ENCODE results near the gene COL6A1. TPM values are rescaled to one million over a fixed set of nuclear protein-coding genes. Genes with fewer than 3 reads are reported as not detected.

COL6A1 gene
- total RNA-seq, 1 donor from 2014 or later, result 154 TPM

DNA sequence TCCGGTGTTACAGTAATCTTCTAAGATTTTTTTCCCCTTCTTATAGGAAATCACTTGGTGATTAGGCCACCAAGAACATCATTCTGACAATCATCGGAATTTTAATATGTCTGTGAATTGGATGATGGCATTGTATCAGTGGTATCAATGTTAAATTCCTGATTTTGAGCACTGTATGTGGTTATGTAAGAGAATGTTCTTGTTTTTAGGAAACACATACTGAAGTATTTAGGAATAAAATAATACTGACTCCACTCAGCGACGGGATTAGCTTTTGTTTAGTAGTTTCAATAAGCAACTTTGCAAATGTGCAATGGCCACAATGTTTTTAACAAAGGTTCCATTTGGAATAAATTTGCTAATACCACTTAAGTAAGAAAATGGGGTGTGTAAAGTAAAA is 30.6 kb downstream of the COL6A1 start:
- no peak overlapping the region for H3K4me3 ChIP-seq
- TF ChIP-seq, protein P1, sequence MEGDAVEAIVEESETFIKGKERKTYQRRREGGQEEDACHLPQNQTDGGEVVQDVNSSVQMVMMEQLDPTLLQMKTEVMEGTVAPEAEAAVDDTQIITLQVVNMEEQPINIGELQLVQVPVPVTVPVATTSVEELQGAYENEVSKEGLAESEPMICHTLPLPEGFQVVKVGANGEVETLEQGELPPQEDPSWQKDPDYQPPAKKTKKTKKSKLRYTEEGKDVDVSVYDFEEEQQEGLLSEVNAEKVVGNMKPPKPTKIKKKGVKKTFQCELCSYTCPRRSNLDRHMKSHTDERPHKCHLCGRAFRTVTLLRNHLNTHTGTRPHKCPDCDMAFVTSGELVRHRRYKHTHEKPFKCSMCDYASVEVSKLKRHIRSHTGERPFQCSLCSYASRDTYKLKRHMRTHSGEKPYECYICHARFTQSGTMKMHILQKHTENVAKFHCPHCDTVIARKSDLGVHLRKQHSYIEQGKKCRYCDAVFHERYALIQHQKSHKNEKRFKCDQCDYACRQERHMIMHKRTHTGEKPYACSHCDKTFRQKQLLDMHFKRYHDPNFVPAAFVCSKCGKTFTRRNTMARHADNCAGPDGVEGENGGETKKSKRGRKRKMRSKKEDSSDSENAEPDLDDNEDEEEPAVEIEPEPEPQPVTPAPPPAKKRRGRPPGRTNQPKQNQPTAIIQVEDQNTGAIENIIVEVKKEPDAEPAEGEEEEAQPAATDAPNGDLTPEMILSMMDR (IDR thresholded peaks at IDR 0.05; ENCODE audit: borderline replicate concordance), result no peak
- H3K4me1 ChIP-seq, result no peaks in the 10 kb centered on the region
- intact Hi-C loops (cut with micrococcal nuclease), result no loop called here
- no peaks in the 10 kb centered on the region for H3K27me3 ChIP-seq (ENCODE audit: low read depth)
- H3K36me3 ChIP-seq, result no peaks in the 10 kb centered on the region
- H3K9me3 ChIP-seq (replicated peaks), result no peaks in the 10 kb centered on the region
- no peak for DNase-seq
- H3K27ac ChIP-seq (replicated peaks), result no peak overlapping the region

DNA sequence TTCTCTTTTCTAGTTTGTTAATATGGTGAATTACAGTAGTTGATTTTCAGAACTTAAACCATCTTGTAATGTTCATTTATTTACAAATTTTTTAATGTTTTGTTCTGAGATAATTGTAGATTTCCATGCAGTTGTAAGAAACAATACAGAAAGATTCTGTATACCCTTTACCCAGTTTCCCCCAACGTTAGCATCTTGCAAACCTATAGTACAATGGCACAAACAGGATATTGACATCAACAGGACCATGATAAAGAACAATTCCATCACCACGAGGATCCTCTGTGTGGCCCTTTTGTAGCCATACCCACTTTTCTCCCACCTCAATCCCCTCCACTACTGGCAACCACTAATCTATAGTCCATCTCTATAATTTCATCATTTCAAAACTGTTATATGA is 33.3 kb downstream of the COL6A1 start:
- Histone ChIP-seq H3K4me1 (no peaks in the 10 kb centered on the region), H3K4me3 (no peak overlapping the region), H3K27me3 (ENCODE audit: low read depth) (no peaks in the 10 kb centered on the region), H3K36me3 (no peaks in the 10 kb centered on the region), H3K27ac (replicated peaks) (no peak overlapping the region), H3K9me3 (replicated peaks) (no peaks in the 10 kb centered on the region)
- no peak for DNase-seq
- intact Hi-C loops (cut with micrococcal nuclease), result no loop called here
- TF ChIP-seq, protein P1 (IDR thresholded peaks at IDR 0.05; ENCODE audit: borderline replicate concordance), result no peak

DNA sequence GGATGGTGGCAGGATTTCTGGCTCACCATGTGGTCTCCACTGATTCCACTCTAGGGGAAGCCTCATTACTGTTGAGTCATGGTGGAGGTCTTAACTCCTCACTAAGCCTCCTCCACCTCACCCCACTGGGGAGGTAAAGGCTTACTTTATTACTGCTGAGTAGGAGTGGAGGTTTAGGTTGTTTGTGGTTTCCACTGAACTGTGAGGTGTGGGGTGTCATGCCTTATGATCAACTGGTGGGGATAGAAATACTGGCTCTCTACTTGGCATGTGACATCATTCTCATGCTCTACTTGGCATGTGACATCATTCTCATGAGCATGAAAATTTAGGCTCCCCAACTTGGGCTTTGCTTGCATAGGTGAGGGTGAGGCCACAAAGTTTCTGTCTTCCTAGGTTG is 35.6 kb downstream of the COL6A1 start:
- no peak for DNase-seq
- no peaks in the 10 kb centered on the region for H3K9me3 ChIP-seq (replicated peaks)
- TF ChIP-seq, protein P1 (IDR thresholded peaks at IDR 0.05; ENCODE audit: borderline replicate concordance), result no peak
- no peak overlapping the region for H3K27ac ChIP-seq (replicated peaks)
- intact Hi-C loops (cut with micrococcal nuclease), result no loop called here
- no peaks in the 10 kb centered on the region for H3K4me1 ChIP-seq
- no peaks in the 10 kb centered on the region for H3K27me3 ChIP-seq (ENCODE audit: low read depth)
- no peak overlapping the region for H3K4me3 ChIP-seq
- no peaks in the 10 kb centered on the region for H3K36me3 ChIP-seq

DNA sequence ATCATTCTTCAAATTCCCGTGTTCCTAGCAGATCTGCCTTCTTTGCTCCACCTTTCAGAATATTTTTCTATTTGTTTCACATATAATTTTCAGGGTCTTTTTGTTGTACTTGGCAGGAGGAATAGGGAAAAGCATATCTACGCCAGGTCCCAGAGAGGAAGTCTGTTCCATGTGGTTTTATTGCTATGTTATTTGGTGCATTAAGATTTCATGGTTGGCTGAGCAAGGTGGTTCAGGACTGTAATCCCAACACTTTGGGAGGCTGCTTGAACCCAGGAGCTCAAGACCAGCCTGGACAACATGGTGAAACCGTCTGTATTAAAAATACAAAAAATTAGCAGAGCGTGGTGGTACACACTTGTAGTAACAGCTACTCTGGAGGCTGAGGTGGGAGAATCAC is 36.1 kb downstream of the COL6A1 start:
- TF ChIP-seq, protein P1 (IDR thresholded peaks at IDR 0.05; ENCODE audit: borderline replicate concordance), result no peak
- intact Hi-C loops (cut with micrococcal nuclease), result no loop called here

DNA sequence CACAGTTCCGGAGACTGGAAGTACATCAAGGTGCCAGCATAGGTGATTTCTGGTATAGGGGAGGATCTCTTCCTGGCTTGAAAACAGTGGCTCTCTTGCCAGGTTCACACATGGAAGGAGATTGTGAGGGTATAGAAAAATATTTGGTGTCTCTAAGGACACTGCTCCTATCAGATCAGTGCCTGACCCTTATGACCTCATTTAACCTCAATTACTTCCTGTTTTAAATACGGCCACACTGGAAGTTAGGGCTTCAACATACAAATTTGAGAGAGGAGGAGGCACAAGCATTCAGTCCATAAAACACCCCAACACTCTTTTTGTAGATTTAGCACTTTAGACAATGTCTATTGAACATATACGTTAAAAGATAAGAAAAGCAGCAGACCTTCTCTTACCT is 37.0 kb downstream of the COL6A1 start:
- Histone ChIP-seq H3K4me1 (no peaks in the 10 kb centered on the region), H3K36me3 (no peaks in the 10 kb centered on the region), H3K27me3 (ENCODE audit: low read depth) (no peaks in the 10 kb centered on the region), H3K9me3 (replicated peaks) (no peaks in the 10 kb centered on the region), H3K4me3 (no peak overlapping the region), H3K27ac (replicated peaks) (no peak overlapping the region)
- no peak for DNase-seq
- intact Hi-C loops (cut with micrococcal nuclease), result no loop called here
- TF ChIP-seq, protein P1 (IDR thresholded peaks at IDR 0.05; ENCODE audit: borderline replicate concordance), result no peak

More for the DNA sequence above, 36.1 kb downstream of the COL6A1 start:
- Histone ChIP-seq H3K27ac (replicated peaks) (no peak overlapping the region), H3K9me3 (replicated peaks) (no peaks in the 10 kb centered on the region), H3K27me3 (ENCODE audit: low read depth) (no peaks in the 10 kb centered on the region), H3K4me3 (no peak overlapping the region), H3K4me1 (no peaks in the 10 kb centered on the region), H3K36me3 (no peaks in the 10 kb centered on the region)
- no peak for DNase-seq

DNA sequence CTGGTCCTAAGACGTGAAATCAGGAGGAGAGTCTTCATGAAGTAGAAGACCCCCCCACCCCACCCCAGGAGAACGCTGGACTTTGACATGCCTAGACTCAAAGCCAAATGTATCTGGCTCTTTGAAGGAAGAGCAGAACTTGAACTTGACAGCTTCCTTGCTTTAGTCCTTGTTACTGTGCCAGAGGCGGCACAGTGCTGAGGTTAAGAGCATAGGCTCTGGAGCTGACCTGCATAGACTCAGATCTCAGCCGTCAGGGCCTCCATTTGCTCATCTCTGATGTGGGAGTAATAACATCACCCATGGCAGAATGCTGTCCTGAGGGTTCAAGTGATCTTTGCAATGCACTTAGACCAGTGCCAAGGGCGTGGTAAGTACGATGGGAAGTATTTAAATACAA is 39.0 kb downstream of the COL6A1 start:
- Histone ChIP-seq H3K4me3 (no peak overlapping the region), H3K27me3 (ENCODE audit: low read depth) (no peaks in the 10 kb centered on the region), H3K4me1 (no peaks in the 10 kb centered on the region), H3K36me3 (no peaks in the 10 kb centered on the region), H3K9me3 (replicated peaks) (no peaks in the 10 kb centered on the region), H3K27ac (replicated peaks) (no peak overlapping the region)
- DNase-seq, result no peak
- TF ChIP-seq, protein P1 (IDR thresholded peaks at IDR 0.05; ENCODE audit: borderline replicate concordance), result no peak
- intact Hi-C loops (cut with micrococcal nuclease), result no loop called here

Data from left ventricle myocardium inferior (tissue), 1 donor.